GM20000 (cell line): ENCODE results near the gene NECAB3.

Source experiments
- DNase-seq: peaks from one replicate; pipeline ENCODE4 v3.0.0; 2012; ENCODE audit warnings: low spot score
- TF ChIP-seq, protein P1 (sequence below): IDR thresholded peaks from 2 replicates; pipeline ENCODE4 v1.5.1; 2012; ENCODE audit warnings: mild to moderate bottlenecking, control low read depth; ENCODE audit errors: extremely low read depth, missing control alignments

The NECAB3 gene

DNA sequence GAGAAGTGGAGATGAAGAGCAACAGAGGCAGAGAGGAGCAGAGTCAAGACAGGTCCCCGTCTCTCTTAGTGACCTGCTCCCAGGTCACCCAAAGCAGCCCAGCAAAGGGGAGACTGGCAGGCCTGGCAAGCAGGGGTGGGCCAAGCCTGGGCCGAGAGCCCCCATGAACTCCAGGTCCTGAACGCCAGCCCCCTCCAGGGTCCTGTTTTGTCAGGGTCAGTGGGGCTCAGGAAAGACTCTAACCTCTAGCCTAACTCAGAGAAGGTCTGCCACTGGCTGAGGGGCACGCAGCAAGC is 1.2 kb downstream of the NECAB3 start:
- no peak for DNase-seq

GRCh38 chr20:33672426-33673113 is 1.7 kb downstream of the NECAB3 start:
- DNase-seq = no peak
- TF ChIP-seq, protein P1, sequence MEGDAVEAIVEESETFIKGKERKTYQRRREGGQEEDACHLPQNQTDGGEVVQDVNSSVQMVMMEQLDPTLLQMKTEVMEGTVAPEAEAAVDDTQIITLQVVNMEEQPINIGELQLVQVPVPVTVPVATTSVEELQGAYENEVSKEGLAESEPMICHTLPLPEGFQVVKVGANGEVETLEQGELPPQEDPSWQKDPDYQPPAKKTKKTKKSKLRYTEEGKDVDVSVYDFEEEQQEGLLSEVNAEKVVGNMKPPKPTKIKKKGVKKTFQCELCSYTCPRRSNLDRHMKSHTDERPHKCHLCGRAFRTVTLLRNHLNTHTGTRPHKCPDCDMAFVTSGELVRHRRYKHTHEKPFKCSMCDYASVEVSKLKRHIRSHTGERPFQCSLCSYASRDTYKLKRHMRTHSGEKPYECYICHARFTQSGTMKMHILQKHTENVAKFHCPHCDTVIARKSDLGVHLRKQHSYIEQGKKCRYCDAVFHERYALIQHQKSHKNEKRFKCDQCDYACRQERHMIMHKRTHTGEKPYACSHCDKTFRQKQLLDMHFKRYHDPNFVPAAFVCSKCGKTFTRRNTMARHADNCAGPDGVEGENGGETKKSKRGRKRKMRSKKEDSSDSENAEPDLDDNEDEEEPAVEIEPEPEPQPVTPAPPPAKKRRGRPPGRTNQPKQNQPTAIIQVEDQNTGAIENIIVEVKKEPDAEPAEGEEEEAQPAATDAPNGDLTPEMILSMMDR = no peak

More for the DNA sequence above, 1.2 kb downstream of the NECAB3 start:
- TF ChIP-seq, protein P1 = no peak

- no peak for DNase-seq
- TF ChIP-seq, protein P1 = no peak
These were observed 2.5 kb downstream of the NECAB3 start for GRCh38 chr20:33671573-33672288.

DNA sequence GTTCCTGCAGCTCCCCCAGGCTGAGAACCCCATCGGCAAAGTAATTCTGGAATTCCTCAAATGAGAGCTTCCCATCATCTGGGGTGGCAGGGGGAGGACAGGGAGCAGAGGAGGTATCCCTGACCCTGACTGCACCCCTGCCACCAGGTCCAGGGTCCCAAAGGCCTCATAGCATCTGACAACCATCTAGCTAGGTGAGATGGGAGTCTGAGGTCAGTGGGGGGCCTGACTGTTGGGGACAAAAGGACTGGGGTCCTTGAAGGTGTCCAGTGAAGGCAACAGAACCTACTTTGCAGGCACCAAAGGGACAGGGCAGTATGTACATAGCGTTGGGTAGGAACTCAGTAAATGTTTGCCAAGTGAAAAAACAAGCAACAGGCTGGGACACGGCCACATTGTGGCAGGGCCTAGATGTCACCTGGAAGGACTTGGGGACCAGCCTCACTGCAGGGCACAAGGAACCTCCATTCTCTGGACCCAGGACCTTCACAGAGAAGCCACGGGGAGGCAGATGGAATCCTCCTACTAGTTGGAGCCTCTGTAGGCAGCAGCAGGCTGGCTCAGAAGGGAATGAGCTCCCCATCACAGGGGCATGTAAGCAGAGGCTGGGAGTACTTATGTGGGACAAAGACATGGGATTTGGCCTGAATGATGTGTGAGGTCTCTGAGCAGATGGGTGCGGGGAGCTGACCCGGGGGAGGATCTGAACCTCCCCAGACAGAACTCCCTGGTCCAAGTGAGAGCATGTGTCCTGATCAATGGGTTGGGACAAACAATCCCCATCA is 3.3 kb downstream of the NECAB3 start:
- TF ChIP-seq, protein P1 = no peak
- no peak for DNase-seq

- TF ChIP-seq, protein P1 = no peak
These were observed 4.2 kb downstream of the NECAB3 start for GRCh38 chr20:33669873-33670640.

DNA sequence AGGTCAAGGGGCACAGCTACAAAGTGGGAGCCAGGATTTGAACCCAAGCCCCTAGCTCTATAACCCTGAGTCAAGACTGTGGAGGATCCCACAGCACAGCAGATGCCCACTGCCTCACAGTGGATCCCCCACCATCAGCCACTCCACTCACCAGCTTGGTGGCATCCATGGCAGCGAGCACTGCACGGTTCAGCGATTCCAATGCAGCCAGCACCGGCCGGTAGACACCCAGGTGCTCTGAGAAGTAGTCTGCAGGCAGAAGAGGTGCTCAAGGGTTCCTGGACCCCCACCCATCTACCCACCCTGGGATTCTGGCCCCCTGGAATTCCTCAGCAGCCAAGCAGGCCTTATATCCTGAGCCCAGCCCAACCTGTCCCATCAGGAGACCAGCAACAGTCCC is 5.0 kb downstream of the NECAB3 start:
- TF ChIP-seq, protein P1 = no peak
- DNase-seq = no peak

More at GRCh38 chr20:33669873-33670640, 4.2 kb downstream of the NECAB3 start:
- no peak for DNase-seq
